ENCODE data around the gene ZNF274.
A peak's percentile ranks its signal among the peaks of the same experiment; 100 is the strongest.
"Not testable (repeated sequence)": the region's sequence is repeated elsewhere in the genome, so short reads cannot be mapped to it uniquely, and the experiment has no call there.

The ZNF274 gene

DNA sequence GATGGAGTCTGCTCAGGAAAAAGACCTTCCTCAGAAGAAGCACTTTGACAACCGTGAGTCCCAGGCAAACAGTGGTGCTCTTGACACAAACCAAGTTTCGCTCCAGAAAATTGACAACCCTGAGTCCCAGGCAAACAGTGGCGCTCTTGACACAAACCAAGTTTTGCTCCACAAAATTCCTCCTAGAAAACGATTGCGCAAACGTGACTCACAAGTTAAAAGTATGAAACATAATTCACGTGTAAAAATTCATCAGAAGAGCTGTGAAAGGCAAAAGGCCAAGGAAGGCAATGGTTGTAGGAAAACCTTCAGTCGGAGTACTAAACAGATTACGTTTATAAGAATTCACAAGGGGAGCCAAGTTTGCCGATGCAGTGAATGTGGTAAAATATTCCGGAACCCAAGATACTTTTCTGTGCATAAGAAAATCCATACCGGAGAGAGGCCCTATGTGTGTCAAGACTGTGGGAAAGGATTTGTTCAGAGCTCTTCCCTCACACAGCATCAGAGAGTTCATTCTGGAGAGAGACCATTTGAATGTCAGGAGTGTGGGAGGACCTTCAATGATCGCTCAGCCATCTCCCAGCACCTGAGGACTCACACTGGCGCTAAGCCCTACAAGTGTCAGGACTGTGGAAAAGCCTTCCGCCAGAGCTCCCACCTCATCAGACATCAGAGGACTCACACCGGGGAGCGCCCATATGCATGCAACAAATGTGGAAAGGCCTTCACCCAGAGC is 29.6 kb downstream of the ZNF274 start:
- DNase-seq, result no peak

DNA sequence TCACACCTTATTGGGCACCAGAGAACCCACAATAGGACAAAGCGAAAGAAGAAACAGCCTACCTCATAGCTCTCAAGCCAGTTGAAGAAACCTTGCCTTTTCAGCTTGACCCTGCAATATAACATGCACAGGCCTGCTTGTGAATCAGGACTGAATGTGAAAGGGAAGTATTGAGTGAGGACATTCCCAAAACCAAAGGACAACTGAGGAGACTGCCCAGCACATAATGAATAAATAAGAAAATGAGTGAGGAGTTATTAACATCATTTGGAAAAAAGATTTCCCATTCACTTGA is 30.2 kb downstream of the ZNF274 start:
- DNase-seq, result no peak

DNA sequence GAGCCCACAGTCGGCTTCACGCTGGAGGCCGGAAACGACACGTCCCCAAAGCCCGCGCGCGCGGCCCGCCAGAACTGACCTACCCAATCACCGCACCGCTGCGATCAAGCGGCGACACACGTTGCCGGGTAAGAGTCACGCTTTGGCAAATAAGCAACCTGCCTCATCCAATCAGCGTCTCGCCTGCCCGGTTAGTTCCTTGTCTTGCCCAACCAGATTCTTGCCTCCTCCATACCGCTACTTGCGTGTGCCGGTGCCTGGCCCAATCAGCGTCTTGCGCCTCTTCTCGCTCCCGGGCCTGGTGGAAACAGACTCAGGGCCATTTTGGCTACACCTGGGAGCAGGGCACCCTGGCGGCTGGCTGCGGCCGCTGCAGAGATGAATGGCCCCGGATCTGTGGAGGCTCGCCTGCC is 34.2 kb downstream of the ZNF274 start:
- no peak for DNase-seq

DNA sequence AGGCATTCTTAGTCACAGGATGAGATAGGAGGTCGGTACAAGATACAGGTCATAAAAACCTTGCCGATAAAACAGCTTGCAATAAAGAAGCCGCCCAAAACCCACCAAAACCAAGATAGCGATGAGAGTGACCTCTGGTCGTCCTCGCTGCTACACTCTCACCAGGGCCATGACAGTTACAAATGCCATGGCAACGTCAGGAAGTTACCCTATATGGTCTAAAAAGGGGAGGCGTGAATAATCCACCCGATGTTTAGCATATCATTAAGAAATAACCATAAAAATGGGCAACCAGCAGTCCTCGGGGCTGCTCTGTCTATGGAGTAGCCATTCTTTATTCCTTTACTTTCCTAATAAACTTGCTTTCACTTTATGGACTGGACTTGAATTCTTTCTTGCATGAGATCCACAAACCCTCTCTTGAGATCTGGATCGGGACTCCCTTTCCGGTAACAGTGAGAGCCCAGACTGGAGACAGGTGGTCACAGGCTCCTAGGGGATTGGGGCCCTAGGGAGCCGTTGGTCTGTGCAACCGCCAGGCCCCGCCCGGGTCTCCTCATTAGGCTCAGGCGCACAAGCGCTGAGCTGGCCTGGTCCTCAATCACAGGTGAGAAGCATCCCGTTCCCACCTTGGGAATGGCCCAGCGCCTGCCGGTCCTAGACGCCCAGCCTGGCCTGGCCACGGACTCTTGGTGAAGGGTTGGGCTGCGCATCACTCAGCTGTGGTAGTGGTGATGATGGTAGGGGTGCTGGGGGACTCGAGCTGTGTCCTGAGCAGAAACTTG is 34.9 kb downstream of the ZNF274 start:
- DNase-seq, result no peak

DNA sequence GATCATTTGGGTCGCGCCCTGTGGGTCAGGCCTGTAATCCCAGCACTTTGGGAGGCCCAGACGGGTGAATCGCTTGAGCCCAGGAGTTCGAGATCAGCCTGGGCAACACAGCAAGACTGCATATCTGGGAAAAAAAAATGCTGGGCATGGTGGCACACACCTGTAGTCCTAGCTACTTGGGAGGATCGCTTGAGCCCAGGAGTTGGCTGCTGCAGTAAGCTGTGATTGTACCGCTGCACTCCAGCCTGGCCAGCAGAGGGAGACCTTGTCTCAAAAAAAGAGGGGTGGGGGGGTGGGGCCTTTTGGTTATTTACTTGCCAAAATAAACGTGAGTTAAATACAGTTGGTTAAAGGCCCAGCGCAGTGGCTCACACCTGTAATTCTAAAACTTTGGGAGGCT is 36.0 kb downstream of the ZNF274 start:
- no peak for DNase-seq

DNA sequence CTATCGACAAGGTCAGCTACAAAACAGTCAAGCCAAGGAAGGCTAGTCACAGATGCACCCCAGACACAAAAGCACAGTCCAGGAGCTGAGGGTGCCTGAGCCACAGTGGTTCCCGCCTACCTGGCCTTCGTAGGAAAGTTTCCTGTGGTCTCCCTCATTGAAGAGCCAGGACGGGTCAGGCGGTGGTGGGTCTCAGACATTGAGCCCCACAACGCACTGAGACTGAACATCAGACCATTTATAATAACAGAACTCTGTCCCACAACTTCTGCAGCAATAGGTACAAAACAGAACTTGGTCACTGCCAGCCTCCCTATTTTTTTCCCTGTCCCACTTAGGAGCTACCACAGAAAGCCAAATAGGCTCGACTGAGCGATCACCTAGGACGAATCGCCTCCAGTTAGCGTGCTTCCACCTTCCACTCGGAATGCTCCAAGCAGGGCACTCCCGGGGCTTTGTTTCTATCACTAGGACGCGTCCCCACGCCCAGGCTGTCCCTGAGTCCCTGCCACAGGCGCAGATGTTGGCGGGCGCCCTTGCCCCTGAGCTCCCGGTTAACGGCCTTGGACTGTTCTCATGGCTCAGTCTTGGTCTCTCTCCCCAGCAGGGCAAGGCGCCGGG is 45.2 kb downstream of the ZNF274 start:
- DNase-seq, result no peak

DNA sequence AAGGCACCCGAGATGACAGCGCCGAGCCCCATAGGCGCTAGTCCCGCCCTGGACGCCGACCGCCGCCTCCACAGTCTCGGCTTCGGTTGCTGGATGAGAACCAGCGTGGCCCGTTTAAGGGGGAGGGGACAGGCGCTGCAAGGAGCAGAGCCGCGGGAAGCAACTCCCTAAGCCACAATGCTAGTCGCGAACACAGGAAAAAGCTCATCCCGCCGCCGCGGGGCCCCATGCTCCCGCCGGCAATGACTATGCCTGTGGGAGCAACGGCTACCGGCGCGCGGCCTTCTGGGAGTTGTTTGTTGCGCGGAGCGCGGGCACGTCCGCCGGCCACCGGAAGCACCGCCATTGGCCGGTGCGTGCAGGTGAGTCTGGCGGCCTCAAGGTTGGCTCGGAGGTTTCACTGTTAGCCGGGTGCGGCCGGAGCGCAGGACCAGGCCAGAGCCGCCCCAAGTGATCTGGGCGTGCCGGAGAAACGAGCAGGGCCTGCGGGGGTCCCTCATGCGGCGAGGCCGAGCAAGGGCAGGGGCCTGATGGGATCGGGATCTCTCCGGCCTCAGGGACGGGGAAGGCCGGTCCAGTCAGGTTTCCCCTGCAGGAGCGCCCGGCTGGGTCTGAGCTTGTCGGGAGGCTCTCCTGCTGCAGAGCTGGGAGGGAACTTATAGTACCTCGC is 45.9 kb downstream of the ZNF274 start, which contains the start of gene ZNF544:
Gene ZNF544 (plus strand): TSS at position 330 of the 670 bp plus-strand sequence. CDS start 15,110 bp downstream, outside the sequence.
- peak; percentile 10 for DNase-seq

DNA sequence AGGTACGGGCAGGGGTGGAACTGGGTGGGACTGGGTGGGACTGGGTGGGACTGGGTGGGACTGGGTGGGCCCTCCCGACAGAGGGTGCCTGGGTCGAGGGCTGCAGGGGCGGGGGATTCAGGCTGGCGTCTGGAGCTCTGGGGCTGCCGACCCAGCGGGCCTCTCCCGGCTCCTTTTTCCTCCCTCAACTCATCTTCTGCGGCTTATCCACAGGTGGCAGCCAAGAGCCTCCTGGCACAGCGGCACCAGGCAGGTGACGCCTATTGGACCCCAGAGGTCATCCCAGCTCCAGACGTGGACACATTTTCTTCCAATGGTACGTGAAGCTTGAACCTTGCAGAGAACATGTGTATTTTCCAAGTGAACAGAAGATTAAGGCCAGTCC is 46.4 kb downstream of the ZNF274 start:
- DNase-seq, result no peak

DNA sequence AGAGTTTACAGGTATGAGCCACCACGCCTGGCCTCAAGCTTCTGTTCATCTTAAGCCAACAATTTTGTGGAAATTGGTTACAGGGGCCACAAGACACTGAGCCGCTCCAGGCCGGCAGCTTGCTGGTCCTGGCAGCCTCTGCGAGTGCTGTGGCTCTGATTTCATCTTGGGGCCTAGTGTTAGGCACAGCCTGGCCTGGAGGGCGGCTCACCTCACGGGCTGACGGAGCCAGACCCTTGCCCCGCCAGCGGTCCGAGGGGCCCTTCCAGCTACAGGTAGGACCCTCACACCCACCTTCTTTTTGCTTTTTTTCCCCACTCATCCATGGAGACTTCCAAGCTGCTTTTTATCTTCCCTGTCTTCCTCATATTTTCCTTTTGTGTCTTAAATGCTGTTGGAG is 54.5 kb downstream of the ZNF274 start:
- DNase-seq, result no peak

DNA sequence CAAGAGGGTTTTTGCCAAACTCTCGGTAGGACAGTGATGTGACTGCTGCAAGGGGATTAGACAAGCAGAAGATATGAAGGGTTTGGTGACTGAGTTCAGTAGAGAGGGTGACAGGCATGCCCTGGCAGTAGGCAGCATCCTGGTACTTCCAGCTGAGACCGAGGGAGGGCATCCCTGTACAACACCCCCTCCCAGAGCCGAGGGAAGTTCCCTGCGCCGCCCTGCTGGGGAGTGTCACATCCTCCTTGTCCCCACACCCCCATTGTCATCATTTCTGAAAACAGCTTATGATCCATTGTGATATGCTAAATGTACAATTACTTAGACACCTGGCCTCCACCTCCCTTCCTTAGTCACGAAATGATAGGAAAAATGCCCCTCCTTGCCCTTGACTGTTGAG is 60.5 kb downstream of the ZNF274 start:
- no peak for DNase-seq

DNA sequence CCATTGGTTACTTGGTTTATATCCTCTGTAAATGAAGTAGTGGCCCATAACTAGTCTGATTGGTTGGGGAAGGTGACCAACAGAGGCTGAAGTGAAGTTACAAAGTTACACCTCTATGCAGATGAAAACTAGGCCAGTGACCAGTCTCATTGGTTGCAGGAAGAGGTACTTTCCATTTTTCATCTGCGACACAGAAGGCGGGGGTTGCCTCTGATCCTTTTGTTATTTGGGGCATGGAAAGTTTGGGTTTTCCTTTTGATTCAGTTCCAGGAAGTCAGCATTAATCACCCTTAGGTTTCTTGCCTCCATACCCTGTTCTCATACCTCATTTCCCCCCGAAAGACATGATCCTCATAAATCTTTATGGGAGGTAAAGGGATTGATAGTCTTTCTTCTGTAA is 66.0 kb downstream of the ZNF274 start:
- DNase-seq, result no peak

DNA sequence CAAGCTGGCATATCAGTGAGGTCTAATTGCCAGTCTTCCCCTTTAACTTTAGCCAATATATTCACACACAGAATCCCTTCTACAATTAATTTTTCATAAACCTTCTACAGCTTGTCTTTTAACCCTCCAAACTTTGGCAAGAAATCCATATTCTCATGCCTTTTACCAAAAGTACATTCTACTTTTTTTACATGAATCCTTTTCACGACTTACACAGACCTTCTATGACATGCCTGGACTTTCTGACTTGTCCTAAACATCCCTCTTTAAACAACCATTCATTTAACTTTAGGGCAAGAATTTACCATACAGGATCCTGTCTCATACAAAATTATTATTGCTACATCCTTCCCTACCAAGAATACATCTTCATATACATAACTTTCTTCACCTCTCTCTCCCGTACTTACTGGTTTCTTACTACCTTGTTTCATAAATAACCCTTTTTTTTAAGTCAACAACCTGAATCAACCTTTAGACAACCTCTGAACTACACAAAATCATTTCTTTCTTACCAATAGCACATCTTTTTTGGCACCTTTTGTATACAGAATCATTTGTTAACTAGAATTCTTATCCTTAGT is 69.3 kb downstream of the ZNF274 start:
- no peak for DNase-seq

DNA sequence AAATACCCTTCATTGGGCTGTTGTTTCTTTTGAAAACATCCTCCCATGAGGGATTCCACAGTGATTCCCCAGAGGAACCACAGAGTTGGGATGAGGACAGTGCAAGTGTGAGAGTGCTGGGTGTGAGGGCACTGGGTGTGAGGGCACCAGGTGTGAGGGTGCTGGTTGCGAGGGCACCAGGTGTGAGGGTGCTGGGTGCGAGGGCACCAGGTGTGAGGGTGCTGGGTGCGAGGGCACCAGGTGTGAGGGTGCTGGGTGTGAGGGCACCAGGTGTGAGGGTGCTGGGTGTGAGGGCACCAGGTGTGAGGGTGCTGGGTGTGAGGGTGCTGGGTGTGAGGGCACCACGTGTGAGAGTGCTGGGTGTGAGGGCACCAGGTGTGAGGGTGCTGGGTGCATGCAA is 75.4 kb downstream of the ZNF274 start:
- not testable (repeated sequence) for DNase-seq

DNA sequence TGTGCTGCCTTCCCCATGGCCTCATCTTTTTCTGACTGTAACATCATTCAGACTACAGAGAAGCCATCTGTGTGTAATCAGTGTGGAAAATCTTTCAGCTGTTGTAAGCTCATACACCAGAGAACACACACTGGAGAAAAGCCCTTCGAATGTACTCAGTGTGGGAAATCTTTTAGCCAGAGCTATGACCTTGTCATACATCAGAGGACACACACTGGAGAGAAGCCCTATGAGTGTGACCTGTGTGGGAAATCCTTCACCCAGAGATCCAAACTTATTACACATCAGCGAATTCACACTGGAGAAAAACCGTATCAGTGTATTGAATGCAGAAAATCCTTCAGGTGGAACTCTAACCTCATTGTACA is 78.7 kb downstream of the ZNF274 start:
- DNase-seq, result no peak

DNA sequence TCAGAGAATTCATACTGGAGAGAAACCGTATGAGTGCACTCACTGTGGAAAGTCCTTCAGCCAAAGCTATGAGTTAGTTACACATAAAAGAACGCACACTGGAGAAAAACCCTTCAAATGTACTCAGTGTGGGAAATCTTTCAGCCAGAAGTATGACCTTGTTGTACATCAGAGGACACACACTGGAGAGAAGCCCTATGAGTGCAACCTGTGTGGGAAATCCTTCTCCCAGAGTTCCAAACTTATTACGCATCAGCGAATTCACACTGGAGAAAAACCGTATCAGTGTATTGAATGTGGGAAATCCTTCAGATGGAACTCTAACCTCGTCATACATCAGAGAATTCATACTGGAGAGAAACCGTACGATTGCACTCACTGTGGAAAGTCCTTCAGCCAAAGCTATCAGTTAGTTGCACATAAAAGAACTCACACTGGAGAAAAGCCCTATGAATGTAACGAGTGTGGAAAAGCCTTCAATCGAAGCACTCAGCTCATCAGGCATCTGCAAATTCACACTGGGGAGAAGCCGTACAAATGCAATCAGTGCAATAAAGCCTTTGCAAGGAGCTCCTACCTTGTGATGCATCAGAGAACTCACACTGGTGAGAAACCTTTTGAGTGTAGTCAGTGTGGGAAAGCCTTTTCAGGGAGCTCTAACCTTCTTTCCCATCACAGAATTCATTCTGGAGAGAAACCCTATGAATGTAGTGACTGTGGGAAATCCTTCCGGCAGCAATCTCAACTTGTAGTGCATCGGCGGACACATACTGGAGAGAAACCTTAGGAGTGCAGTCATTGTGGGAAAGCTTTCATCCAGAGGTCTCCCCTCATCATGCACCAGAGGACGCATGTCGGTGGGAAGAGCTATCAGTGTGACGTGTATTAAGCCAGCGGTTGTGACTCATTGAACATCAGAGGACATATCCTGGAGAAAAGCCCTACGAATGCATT is 79.4 kb downstream of the ZNF274 start:
- no peak for DNase-seq

DNA sequence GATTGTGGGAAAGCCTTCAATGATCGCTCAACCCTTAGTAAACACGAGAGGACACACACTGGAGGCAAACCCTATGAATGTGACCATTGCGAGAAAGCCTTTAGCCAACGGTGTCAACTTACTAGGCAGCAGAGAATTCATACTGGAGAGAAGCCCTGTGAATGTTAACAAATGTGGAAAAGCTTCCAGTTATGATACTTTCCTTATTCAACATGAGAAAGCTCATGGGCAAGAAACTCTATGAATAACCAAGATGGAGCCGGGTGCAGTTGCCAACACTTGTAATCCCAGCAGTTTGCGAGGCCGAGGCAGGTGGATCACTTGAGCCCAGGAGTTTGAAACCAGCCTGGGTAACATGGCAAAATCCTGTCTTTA is 80.0 kb downstream of the ZNF274 start:
- no peak for DNase-seq
